Body of pancreas (tissue), 4 donors: ENCODE measurements around the gene IGFBP3.

Experiments used
- CTCF ChIP-seq, 7 experiments: fragments of 450-650 bp in 4 of 7; fragments of 200-600 bp in 3 of 7; sonication (generic) in 3 of 7; IDR thresholded peaks; one replicate each; pipeline ENCODE4 v1.5.1; 2016 to 2019; ENCODE audit warnings: antibody characterized with exemption in 7 of 7
- POLR2A ChIP-seq, 3 donors: fragments of 450-650 bp; IDR thresholded peaks; one replicate each; pipeline ENCODE4 v1.6.1; 2016; ENCODE audit warnings: antibody characterized with exemption in 3 of 3, mild to moderate bottlenecking in 2 of 3

GRCh38 chr7:45873355-45873754, 47.7 kb downstream of the IGFBP3 start:
- TF ChIP-seq POLR2A (IDR thresholded peaks at IDR 0.05), result no peak
- no peak for TF ChIP-seq CTCF (IDR thresholded peaks at IDR 0.05)
